Measurements from ENCODE around the gene SFMBT2.
A peak's percentile ranks its signal among the peaks of the same experiment; 100 is the strongest.

The SFMBT2 gene

DNA sequence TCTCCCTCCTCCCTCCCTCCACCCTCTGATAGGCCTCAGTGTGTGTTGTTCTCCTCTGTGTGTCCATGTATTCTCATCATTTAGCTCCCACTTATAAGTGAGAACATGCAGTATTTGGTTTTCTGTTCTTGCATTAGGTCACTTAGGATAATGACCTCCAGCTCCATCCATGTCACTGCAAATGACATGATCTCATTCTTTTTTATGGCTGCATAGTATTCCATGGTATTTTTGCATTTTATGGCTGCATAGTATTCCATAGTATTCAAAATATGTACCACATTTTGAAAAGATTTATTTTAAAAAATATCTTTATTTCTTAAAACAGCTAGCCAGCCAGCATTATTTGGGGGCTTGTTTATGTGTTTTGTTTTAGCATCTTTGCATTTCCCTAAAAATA lies 275.6 kb downstream of the SFMBT2 start:
- no peak for DNase-seq (ENCODE audit: low spot score)

DNA sequence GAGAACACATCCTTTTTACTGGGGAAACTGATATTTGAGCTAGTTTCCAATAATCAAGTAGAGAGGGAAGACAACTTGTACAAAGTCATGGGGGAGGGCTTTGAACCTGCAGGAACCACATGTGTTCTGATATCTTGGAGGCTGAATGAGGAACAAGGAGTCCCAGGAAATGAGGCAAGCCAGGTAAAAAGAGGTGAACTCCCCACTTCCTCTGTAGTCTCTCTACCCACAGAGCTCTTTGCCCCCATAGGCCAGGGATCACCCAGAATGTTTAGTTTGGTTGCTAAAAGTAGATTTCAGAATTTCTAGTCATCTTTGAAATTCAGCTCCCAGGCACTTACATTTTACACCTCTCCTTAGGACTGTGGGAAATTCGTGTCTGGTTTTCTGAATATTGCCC lies 276.4 kb downstream of the SFMBT2 start:
- DNase-seq (ENCODE audit: low spot score) = no peak

DNA sequence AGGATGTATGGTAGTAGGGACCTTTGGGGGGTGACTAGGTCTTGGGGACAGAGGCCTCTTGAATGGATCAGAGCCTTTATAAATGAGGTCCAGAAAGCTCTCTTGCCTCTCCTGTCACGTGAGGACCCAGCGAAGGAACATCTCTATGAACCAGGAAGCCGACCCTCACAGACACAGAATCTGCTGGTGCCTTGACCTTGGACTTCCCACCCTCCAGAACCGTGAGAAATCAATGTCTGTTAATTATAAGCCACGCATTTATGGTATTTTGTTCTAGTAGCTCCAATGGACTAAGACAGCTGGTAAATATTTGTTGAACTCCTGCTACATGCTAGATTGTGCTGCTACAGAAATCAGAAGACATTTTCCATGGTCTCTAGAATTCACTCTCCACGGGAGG lies 276.9 kb downstream of the SFMBT2 start:
- no peak for DNase-seq (ENCODE audit: low spot score)

DNA sequence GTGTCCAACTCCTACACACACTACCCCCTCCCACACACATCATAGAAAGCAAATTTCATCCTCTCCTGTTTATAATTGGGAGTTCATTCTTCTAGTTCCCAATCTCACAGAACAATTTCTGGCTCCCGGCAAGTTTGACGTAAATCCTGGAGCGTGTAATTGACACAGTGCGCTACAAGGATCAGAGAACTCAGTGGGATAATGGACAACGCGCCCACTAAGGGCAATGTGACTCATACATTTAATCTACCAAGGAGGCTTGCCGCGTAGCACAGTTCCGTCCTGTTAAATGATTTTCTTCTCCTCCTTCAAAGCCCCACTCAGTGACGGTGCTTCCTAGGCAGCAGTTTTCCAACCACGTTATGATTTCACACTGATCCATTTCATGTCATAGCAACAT lies 277.6 kb downstream of the SFMBT2 start:
- no peak for DNase-seq (ENCODE audit: low spot score)

DNA sequence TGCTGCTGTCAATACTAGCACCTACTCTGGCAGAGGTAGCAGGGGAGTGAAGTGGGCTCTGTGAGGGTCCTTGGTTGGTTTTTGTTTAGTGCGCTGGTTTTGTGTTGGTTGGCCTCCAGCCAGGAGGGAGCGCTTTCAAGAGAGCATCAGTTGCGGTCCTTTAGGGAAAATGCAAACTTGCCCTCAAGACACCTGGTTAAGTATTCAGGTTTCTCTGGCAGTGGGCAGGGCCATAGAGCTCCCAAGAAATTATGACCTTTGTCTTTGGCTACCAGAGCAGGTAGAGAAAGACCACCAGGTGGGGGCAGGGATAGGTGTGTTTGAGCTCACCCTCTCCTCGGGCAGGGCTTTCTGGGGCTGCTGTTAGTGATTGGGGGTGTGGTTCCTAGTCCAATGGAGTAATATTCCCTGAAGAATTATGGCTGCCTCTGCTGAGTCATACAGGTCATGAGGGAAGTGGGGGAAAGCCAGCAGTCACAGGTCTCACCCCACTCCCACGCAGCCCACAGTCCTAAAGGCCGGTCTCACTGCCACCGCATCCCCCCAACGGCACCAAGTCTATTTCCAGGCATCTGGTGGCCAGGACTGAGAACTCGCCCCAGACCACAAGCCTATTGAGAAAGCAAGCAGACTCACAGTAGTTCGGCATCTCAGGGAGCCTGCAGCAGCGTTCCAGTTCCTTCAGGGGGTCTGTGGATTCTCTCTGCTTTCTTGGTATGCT lies 280.5 kb downstream of the SFMBT2 start:
- no peak for DNase-seq (ENCODE audit: low spot score)

DNA sequence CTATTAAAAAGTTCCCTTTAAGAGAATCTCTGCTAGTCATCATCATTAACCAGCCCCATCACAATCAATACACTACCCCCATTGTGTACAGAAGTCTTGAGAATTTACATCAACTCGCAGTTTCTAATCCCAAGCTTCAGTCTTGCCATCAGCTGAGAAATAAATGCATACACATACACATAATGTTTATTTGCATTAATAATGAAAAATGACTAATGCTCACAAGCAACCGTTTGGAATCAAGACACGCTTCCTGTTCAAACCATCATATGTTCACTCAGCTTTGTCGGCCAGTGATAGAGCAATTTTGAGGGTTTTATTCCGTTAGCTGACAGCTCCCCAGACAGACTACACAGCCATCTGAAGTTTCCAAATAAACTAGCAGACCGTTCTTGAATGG lies 287.1 kb downstream of the SFMBT2 start:
- no peak for DNase-seq (ENCODE audit: low spot score)

DNA sequence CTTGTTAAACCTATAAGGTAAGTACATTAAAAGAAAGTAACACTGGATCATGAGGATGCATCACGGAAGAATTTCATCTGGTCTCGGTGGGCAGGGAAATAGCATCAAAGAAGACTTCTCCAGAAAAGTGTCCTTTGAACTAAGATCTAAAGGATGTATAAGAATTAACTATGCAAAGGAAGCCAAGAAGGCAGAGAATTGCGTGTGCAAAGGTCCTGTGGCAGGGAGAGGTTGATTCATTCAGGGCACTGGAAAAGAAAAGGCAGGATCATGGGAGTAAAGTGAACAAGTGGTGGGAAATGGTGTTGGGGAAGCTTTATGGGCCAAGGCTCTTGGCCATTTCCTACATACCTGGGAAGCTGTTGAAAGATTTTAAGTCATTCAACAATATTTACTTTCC lies 288.3 kb downstream of the SFMBT2 start:
- DNase-seq (ENCODE audit: low spot score) = no peak

DNA sequence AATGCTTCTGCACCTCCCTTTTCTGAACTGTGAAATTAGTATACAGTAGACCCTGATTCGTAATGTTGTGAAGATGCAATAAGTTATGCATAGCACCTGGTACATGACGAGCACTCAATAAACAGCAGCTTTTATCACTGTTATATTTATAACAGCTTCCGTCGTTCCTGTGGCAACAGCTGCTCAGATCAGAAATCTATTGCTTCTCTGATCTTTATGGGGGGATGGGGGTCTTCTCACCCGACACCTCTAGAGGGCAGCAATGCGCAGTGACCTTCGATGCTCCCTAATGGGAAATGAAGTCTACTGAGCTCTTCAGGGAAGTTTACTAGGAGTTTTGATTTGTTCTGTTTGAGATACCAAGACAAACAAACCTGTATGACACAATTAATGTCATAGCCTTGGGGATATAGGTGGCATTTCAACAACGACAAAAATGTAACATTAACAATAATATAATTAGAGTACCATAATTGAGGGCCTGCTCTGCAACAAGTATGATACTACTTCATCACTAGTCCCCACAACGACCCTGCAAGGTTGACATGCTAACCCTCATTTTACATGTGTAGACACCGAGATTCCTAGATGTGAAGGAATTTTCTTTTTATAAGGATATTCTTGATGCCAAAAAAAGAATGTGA lies 289.6 kb downstream of the SFMBT2 start:
- peak; percentile 29 for DNase-seq (ENCODE audit: low spot score)

DNA sequence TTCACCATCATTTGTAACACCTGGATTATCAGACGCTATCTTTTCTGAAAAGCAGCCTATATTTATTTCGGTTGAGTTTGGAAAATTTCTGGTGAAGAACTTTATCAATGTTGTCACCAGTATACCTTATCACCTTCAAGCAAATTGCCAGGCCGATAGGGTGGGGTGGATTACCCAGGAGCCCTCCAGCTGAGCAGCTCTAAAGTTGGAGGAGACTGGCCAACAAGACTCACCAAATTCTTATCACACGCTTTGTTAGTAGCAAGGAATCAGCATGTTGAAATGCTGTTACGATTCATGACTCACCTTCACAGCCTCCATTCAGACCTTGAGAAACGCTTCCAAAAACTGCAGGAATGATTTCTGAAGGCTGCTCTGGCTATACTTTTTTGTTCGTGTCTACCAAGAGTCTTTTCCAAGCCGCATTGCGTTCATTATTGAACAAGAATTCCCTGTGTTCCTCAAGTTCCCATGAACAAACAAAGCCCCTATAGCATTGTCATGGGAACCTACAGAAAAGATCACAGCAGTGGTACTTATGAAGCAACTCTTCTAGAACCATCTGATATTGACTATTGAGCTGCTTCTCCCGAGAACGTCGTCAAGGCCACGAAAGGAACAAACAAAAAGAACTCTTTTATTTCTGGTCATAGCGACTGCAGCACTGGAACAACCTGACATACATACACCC lies 291.4 kb downstream of the SFMBT2 start:
- DNase-seq (ENCODE audit: low spot score) = no peak

DNA sequence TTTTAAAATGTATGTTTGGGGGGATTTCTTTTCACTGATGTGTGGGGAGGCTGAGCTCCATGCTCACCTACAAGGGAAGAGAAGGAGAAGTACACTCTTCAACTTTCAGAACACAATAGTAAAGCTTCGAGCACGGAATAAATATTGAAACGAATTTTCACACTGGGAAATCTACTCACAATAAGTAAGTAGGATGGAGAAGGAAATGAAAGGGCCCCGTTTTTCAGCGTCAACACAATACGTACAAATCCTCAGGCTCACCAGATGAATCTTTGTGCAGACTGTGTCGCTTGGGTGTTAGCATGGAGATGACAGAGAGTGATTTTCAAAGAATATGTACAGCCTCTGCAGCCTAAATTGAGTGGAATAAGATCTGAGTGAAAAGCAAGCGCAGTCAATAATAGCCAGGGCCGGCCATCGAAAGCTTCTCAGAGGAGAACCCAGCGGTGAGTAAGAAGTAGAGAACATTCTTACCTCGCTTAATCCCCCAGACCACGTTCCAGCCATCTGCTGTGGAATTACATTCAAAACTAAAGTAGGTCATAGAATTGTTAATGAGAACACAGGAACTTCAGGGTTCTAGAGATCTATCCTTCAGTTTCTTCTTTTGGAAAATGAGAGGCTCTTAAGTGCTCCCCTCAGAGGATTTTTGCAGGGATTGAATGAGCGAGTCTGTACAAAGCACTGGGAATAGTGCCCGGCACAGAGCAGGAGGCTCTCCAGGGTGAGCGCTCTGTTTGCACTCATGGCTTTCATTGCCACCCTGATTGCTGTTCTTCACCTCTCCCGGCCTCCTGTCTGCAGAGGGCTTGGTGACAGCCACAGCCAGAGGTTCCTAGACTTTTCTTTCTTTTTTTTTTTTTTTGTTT lies 292.8 kb downstream of the SFMBT2 start:
- no peak for DNase-seq (ENCODE audit: low spot score)

DNA sequence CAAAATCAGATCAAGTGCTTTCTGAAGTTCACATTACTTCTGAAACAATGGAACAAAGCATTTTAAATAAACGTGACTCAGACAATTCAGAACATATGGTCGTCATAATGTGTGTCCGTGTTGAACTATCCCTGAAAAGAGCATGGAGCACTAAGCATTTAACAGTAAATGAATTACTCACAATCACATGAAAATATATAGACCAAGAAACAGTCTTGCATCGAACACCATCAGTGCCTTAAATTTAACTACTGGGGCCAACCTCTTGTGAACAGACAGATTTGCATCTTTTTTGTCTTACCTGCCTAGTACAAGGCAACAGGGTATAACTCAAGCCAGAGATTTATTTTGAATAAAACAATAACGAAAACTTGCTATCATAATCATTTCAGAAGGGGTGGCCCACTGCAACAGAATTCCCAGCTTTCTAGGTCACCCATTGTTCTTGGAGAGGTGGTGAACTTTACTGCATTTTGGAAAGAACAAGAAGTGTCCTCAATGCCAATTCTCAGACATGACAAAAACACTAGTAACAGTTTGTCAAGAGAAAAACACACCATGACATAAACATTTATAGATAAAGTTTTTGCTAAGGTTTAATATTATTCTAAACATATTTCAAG lies 293.5 kb downstream of the SFMBT2 start:
- no peak for DNase-seq (ENCODE audit: low spot score)

DNA sequence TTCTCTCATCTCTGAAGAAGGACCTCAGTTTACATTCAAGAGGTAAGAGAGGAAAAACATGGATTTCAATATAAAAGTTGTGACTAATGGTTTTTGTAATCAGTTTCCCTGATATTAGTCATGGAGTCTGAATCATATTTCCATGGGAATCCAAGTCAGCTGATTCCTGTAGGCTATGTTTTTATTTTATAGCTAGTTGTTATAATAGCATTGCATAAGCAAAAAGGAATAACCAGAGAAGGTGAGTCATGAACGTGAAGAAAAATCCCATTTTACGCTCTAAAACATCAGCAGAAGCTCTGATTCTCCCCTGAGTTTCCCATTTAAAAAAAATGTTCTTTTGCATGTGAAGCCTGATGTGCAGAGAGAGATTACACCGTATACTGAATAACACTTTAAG lies 299.3 kb downstream of the SFMBT2 start:
- no peak for DNase-seq (ENCODE audit: low spot score)

DNA sequence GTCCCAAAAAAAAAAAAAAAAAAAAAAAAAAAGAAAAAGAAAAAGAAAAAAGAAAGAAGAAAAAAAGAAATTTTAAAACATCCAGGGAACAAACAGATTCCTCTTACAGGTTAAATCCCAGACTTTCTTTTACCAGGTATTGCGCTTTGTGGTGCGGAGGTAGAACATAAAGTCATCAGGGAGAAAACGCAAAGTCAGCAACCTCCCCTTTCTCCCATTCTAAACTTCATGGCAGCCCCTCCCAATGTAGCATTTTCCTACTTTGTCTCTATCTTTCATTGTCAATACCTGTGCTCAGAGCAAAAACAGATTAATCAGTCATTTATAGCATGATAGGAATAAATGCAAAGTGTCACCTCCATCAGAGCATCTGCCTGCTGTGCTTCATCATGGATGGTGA lies 299.7 kb downstream of the SFMBT2 start:
- no peak for DNase-seq (ENCODE audit: low spot score)
